GM15510 (cell line): ENCODE results near the gene CDK2AP2.
A peak's percentile ranks its signal among the peaks of the same experiment; 100 is the strongest.

Experiments used
- POLR2A ChIP-seq: IDR thresholded peaks from 3 replicates; pipeline ENCODE4 v1.6.1; 2011; ENCODE audit warnings: borderline replicate concordance; ENCODE audit not compliant: insufficient read length; ENCODE audit errors: extremely low read depth

The CDK2AP2 gene

GRCh38 chr11:67489885-67490726 lies 17.9 kb downstream of the CDK2AP2 start:
- no peak for TF ChIP-seq POLR2A

GRCh38 chr11:67489203-67489884 lies 18.6 kb downstream of the CDK2AP2 start:
- TF ChIP-seq POLR2A = no peak

- peak; percentile 12 for TF ChIP-seq POLR2A
Observed at GRCh38 chr11:67486481-67487195, 21.3 kb downstream of the CDK2AP2 start.

- peak; percentile 77 for TF ChIP-seq POLR2A
Observed at GRCh38 chr11:67485873-67486361, 22.0 kb downstream of the CDK2AP2 start.

- TF ChIP-seq POLR2A = peak; percentile 62
Observed at GRCh38 chr11:67484847-67485311, 23.1 kb downstream of the CDK2AP2 start.

- no peak for TF ChIP-seq POLR2A
Observed at GRCh38 chr11:67483831-67484665, 23.9 kb downstream of the CDK2AP2 start.

- peak; percentile 66 for TF ChIP-seq POLR2A
Observed at GRCh38 chr11:67482827-67483798, 24.8 kb downstream of the CDK2AP2 start, which contains the start of gene AIP. AIP (plus strand) TSS chr11:67483026; CDS start chr11:67483159, 133 bp downstream.

- no peak for TF ChIP-seq POLR2A
Observed at GRCh38 chr11:67482275-67482826, 25.6 kb downstream of the CDK2AP2 start.

GRCh38 chr11:67472882-67473281 lies 35.1 kb downstream of the CDK2AP2 start:
- TF ChIP-seq POLR2A = no peak

GRCh38 chr11:67470337-67471002 lies 37.5 kb downstream of the CDK2AP2 start:
- no peak for TF ChIP-seq POLR2A

GRCh38 chr11:67469508-67469811 lies 38.5 kb downstream of the CDK2AP2 start:
- no peak for TF ChIP-seq POLR2A

GRCh38 chr11:67468759-67469507 lies 39.0 kb downstream of the CDK2AP2 start, which contains the start of gene TMEM134:
TMEM134 (minus strand) TSS chr11:67469251; CDS start chr11:67469192, 59 bp downstream.
- TF ChIP-seq POLR2A = peak; percentile 88

GRCh38 chr11:67468456-67468758 lies 39.6 kb downstream of the CDK2AP2 start:
- no peak for TF ChIP-seq POLR2A
